Endothelial cell of umbilical vein (primary cell): ENCODE results near the gene KLHL4. TPM values are rescaled to one million over a fixed set of nuclear protein-coding genes. Genes with fewer than 3 reads are reported as not detected.

Source experiments
- BruUV-seq: library from RNA; stranded (reverse); fragments of 400-500 nt; replicated peaks from 2 replicates; lab custom pipeline; 2021; lab: Mats Ljungman, UMichigan
- CTCF ChIA-PET: fragments of 300-600, 350-600 bp; sonication (Branson Sonifier 250); formaldehyde crosslinking; loops from one replicate; lab custom pipeline; 2021; ENCODE audit warnings: antibody characterized with exemption, inconsistent platforms; lab: Charles Lee
- POLR2A ChIA-PET: fragments of 300-600, 350-600 bp; sonication (Branson Sonifier 250); formaldehyde crosslinking; loops from one replicate; lab custom pipeline; 2021; ENCODE audit warnings: antibody characterized with exemption, inconsistent platforms; lab: Charles Lee
- DNase-seq: peaks from one replicate; pipeline ENCODE4 v3.0.0-alpha.2; 2011; ENCODE audit warnings: low read depth, low spot score
- FAIRE-seq: peaks from 2 replicates; lab custom pipeline; 2011; peaks lifted over from hg19 to GRCh38; lab: Jason Lieb, UNC
- H2AFZ ChIP-seq: 2 replicates; pipeline ENCODE4 v1.6.0; 2012; ENCODE audit warnings: low read depth, low read length, control low read depth, inconsistent platforms
- H3K27ac ChIP-seq: 2 replicates; pipeline ENCODE4 v1.5.1; 2011; ENCODE audit warnings: low read depth, mild to moderate bottlenecking, control low read depth, low read length, moderate library complexity; ENCODE audit not compliant: insufficient read depth
- H3K27me3 ChIP-seq, 2 experiments: 2 replicates each; pipeline versions ENCODE4 v1.6.0 to v1.6.1; 2011; ENCODE audit warnings: low read length in 2 of 2, mixed read lengths in 1 of 2; ENCODE audit not compliant: control insufficient read depth in 2 of 2, insufficient read depth in 2 of 2
- H3K36me3 ChIP-seq, 2 experiments: 2 replicates in 1 of 2; 3 replicates in 1 of 2; pipeline ENCODE4 v1.5.1; 2011; ENCODE audit warnings: low read length in 2 of 2, mild to moderate bottlenecking in 1 of 2, moderate library complexity in 1 of 2; ENCODE audit not compliant: control insufficient read depth in 2 of 2, insufficient read depth in 2 of 2; ENCODE audit errors: extremely low read depth in 1 of 2
- H3K4me1 ChIP-seq: 3 replicates; pipeline ENCODE4 v1.5.1; 2011; ENCODE audit warnings: mild to moderate bottlenecking, low read length; ENCODE audit not compliant: control insufficient read depth, insufficient read depth; ENCODE audit errors: extremely low read depth
- H3K4me2 ChIP-seq: 2 replicates; pipeline ENCODE4 v1.6.1; 2011; ENCODE audit warnings: low read length, control low read depth, mixed read lengths; ENCODE audit not compliant: insufficient read depth
- H3K4me3 ChIP-seq, 3 experiments: fragments of 200-600 bp in 1 of 3; sonication (generic), shearing (Covaris generic) in 1 of 3; replicated peaks in 1 of 3; 2 replicates each; pipeline ENCODE4 v1.5.1; 2011 to 2016; ENCODE audit warnings: control low read depth in 3 of 3, low read length in 3 of 3, mild to moderate bottlenecking in 2 of 3, inconsistent platforms in 1 of 3, low read depth in 1 of 3, moderate library complexity in 1 of 3; ENCODE audit not compliant: insufficient read depth in 1 of 3
- H3K79me2 ChIP-seq: 2 replicates; pipeline ENCODE4 v1.6.0; 2012; ENCODE audit warnings: low read length, inconsistent platforms; ENCODE audit not compliant: control insufficient read depth, insufficient read depth
- H3K9ac ChIP-seq: replicated peaks from 2 replicates; pipeline ENCODE3; 2011; ENCODE audit warnings: low read length, control low read depth; ENCODE audit not compliant: insufficient read depth; ENCODE audit errors: extremely low read depth
- H3K9me1 ChIP-seq: replicated peaks from 3 replicates; pipeline ENCODE4 v1.6.0; 2011; ENCODE audit warnings: mild to moderate bottlenecking, low read length; ENCODE audit not compliant: control insufficient read depth, insufficient read depth; ENCODE audit errors: extremely low read depth
- H3K9me3 ChIP-seq: replicated peaks from 2 replicates; pipeline ENCODE4 v1.5.1; 2012; ENCODE audit warnings: low read length, inconsistent platforms; ENCODE audit not compliant: control insufficient read depth, insufficient read depth
- H4K20me1 ChIP-seq: replicated peaks from 2 replicates; pipeline ENCODE3; 2011; ENCODE audit warnings: mild to moderate bottlenecking, low read length; ENCODE audit not compliant: control insufficient read depth, insufficient read depth; ENCODE audit errors: extremely low read depth
- EZH2 ChIP-seq: IDR thresholded peaks from 2 replicates; pipeline ENCODE4 v1.6.1; 2012; ENCODE audit warnings: borderline replicate concordance, low read depth, mild to moderate bottlenecking, moderate library complexity, low read length, inconsistent platforms; ENCODE audit not compliant: severe bottlenecking
- FOS ChIP-seq: IDR thresholded peaks from 2 replicates; pipeline ENCODE4 v1.6.1; 2011; ENCODE audit warnings: mild to moderate bottlenecking, low read length, moderate library complexity, borderline replicate concordance; ENCODE audit not compliant: insufficient read depth
- GATA2 ChIP-seq: IDR thresholded peaks from 2 replicates; pipeline ENCODE4 v1.7.0; 2011; ENCODE audit warnings: low read depth, mild to moderate bottlenecking, moderate library complexity, mixed read lengths, low read length; ENCODE audit not compliant: insufficient read length, insufficient read depth
- JUN ChIP-seq: IDR thresholded peaks from 2 replicates; pipeline ENCODE4 v1.6.1; 2011; ENCODE audit warnings: borderline replicate concordance, low read depth; ENCODE audit not compliant: insufficient read length, insufficient read depth
- MYC ChIP-seq: IDR thresholded peaks from one replicate; pipeline ENCODE4 v1.6.1; 2011; ENCODE audit warnings: mild to moderate bottlenecking, low read depth, low read length
- POLR2A ChIP-seq: IDR thresholded peaks from 2 replicates; pipeline ENCODE4 v1.6.1; 2012; ENCODE audit warnings: low read depth, mild to moderate bottlenecking, control low read depth, low read length
- POLR2AphosphoS5 ChIP-seq: IDR thresholded peaks from 2 replicates; pipeline ENCODE4 v1.6.1; 2012; ENCODE audit warnings: low read depth, mild to moderate bottlenecking, control low read depth, low read length, moderate library complexity; ENCODE audit not compliant: insufficient read depth
- dilution Hi-C: fragments of 300-500 bp; cut with MboI; formaldehyde crosslinking; loops from one replicate; pipeline ENCODE4 v1.15.0; 2019; ENCODE audit warnings: low sequenced_read_pairs; ENCODE audit not compliant: extremely low pct_ligation_motif_present
- intact Hi-C: fragments of 100-400 bp; cut with micrococcal nuclease; formaldehyde crosslinking; loops from one replicate; pipeline ENCODE4 v1.10.0; 2022
- polyA plus RNA-seq, 4 experiments: library from polyadenylated mRNA; depleted of rRNA in 3 of 4; stranded (reverse) in 3 of 4; unstranded in 1 of 4; fragments of >200 nt; gene quantifications; 2 replicates each; pipeline versions ENCODE4 v1.2.1 to v1.2.3, GENCODE V29; 2011 to 2012; ENCODE audit warnings: missing spikeins in 1 of 4
- total RNA-seq: library from RNA; stranded (reverse); gene quantifications from 2 replicates; pipeline ENCODE4 v1.2.3, GENCODE V29; 2021
- TF ChIP-seq, protein P1 (sequence below), 2 donors: IDR thresholded peaks; 1 replicate in 1 of 2; 2 replicates in 1 of 2; pipeline ENCODE4 v1.5.1; 2011; ENCODE audit warnings: low read length in 2 of 2, mild to moderate bottlenecking in 2 of 2, moderate library complexity in 2 of 2, control low read depth in 1 of 2, inconsistent platforms in 1 of 2, low read depth in 1 of 2; ENCODE audit not compliant: insufficient read depth in 1 of 2; ENCODE audit errors: extremely low read depth in 1 of 2
- TF ChIP-seq, protein P2 (sequence below): IDR thresholded peaks from 2 replicates; pipeline ENCODE4 v1.6.1; 2011; ENCODE audit not compliant: insufficient read depth, insufficient read length

KLHL4 gene
- total and polyA plus RNA-seq, 2 donors (not counting 3 experiments of a cell fraction or from before 2014, with no cell fraction given) = 9.8 to 19.3 TPM

DNA sequence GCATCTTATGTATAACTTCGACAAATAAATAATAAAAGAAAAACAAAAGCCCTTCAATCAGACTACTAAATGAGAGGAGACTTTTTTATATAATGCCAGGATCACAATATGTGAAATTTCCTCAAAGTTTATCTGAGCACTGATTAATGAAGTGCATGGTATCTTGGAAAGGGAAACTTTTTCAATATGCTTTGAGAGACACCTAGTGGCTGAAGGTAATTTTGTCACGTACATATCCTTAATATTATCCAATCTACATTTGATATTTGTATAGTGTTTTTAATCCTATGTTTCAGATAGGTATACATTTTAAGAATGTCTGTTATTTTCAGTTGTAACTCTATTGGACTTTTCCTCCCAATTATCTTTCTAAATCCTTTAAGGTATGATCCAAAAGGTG lies 146.8 kb downstream of the KLHL4 start:
- peak; percentile 89 for FAIRE-seq
- Histone ChIP-seq H3K9ac (no peak overlapping the region), H4K20me1 (no peaks in the 10 kb centered on the region), H3K79me2 (no peaks in the 10 kb centered on the region), H3K4me1 (peaks cover 6% of the 10 kb centered on the region), H3K36me3 (no peaks in the 10 kb centered on the region), H2AFZ (no peak overlapping the region), H3K27me3 (no peaks in the 10 kb centered on the region), H3K4me2 (no peak overlapping the region), H3K9me1 (no peaks in the 10 kb centered on the region), H3K4me3 (no peak overlapping the region), H3K27ac (no peak overlapping the region), H3K9me3 (no peaks in the 10 kb centered on the region)
- dilution Hi-C loops = no loop called here
- intact Hi-C loops = loop anchor here (1.0 to 5.0 kb wide), 5 partner anchors 37 to 326 kb away; partner anchors contain the start of gene KLHL4
- TF ChIP-seq POLR2A = no peak
- TF ChIP-seq JUN = no peak
- TF ChIP-seq MYC = no peak
- TF ChIP-seq FOS = no peak
- TF ChIP-seq GATA2 = no peak
- TF ChIP-seq EZH2 = no peak
- TF ChIP-seq, protein P1, sequence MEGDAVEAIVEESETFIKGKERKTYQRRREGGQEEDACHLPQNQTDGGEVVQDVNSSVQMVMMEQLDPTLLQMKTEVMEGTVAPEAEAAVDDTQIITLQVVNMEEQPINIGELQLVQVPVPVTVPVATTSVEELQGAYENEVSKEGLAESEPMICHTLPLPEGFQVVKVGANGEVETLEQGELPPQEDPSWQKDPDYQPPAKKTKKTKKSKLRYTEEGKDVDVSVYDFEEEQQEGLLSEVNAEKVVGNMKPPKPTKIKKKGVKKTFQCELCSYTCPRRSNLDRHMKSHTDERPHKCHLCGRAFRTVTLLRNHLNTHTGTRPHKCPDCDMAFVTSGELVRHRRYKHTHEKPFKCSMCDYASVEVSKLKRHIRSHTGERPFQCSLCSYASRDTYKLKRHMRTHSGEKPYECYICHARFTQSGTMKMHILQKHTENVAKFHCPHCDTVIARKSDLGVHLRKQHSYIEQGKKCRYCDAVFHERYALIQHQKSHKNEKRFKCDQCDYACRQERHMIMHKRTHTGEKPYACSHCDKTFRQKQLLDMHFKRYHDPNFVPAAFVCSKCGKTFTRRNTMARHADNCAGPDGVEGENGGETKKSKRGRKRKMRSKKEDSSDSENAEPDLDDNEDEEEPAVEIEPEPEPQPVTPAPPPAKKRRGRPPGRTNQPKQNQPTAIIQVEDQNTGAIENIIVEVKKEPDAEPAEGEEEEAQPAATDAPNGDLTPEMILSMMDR (IDR thresholded peaks at IDR 0.05; ENCODE audit: extremely low read depth in 1 of 2, insufficient read depth in 1 of 2, low read depth in 1 of 2, low read length in 2 of 2) = no peak
- TF ChIP-seq, protein P2, sequence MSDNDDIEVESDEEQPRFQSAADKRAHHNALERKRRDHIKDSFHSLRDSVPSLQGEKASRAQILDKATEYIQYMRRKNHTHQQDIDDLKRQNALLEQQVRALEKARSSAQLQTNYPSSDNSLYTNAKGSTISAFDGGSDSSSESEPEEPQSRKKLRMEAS = no peak
- no peak for TF ChIP-seq POLR2AphosphoS5
- BruUV-seq = no TSS peak
- DNase-seq = peak; percentile 64
- ChIA-PET CTCF (interaction anchor here (1.4 kb wide), 2 partner anchors 81 to 325 kb away, joined by 10 to 39 read pairs; no protein-coding TSS in a partner anchor), POLR2A (no interaction called here)
